A673 (cell line): ENCODE data around the gene SERINC5.

Source experiments
- CTCF ChIP-seq: fragments of 300-800, 200-600 bp; sonication (generic); conservative IDR thresholded peaks from 2 replicates; pipeline ENCODE4 v1.5.1; 2017; ENCODE audit warnings: low read depth, mild to moderate bottlenecking, antibody characterized with exemption, low read length, moderate library complexity, mixed read lengths
- EZH2 ChIP-seq: fragments of 200-600 bp; sonication (generic); IDR thresholded peaks from 2 replicates; pipeline ENCODE4 v1.6.1; 2017; ENCODE audit warnings: borderline replicate concordance, low read depth, mild to moderate bottlenecking, mixed read lengths, antibody characterized with exemption, low read length; ENCODE audit not compliant: poor library complexity, severe bottlenecking

- TF ChIP-seq EZH2 = no peak
- TF ChIP-seq CTCF = no peak
Measured at GRCh38 chr5:80105698-80106439, 150.0 kb downstream of the SERINC5 start.
